Brain microvascular endothelial cell (primary cell): ENCODE data around the gene STAT1.
A peak's percentile ranks its signal among the peaks of the same experiment; 100 is the strongest.

ENCODE experiments used
- DNase-seq: peaks from one replicate; pipeline ENCODE4 v3.0.0-alpha.2; 2020
- H3K27ac ChIP-seq: fragments of 250-450 bp; sonication (Bioruptor Pico); 2 replicates; pipeline ENCODE4 v1.5.1; 2020; ENCODE audit warnings: mild to moderate bottlenecking, moderate library complexity
- H3K27me3 ChIP-seq: fragments of 250-450 bp; sonication (Bioruptor Pico); replicated peaks from 2 replicates; pipeline ENCODE4 v1.5.1; 2020; ENCODE audit warnings: mild to moderate bottlenecking
- H3K36me3 ChIP-seq: fragments of 250-450 bp; sonication (Bioruptor Pico); replicated peaks from 2 replicates; pipeline ENCODE4 v1.5.1; 2020; ENCODE audit warnings: mild to moderate bottlenecking
- H3K4me3 ChIP-seq: 2 replicates; pipeline ENCODE4 v1.5.1; 2011; ENCODE audit warnings: low read depth, mild to moderate bottlenecking, control low read depth, low read length, moderate library complexity
- CTCF ChIP-seq: IDR thresholded peaks from 2 replicates; pipeline ENCODE4 v1.5.1; 2011; ENCODE audit warnings: low read depth, mild to moderate bottlenecking, moderate library complexity, low read length, control low read depth, inconsistent platforms; ENCODE audit errors: missing control alignments
- in situ Hi-C: cut with HindIII; loops from 2 replicates; pipeline ENCODE4 v1.10.0; 2017; ENCODE audit warnings: low sequenced_read_pairs, low pct_ligation_motif_present

The STAT1 gene

GRCh38 chr2:191053256-191053655, 39.3 kb upstream of the STAT1 start:
- no peak for TF ChIP-seq CTCF
- Histone ChIP-seq H3K27ac (no peak overlapping the region), H3K4me3 (no peak overlapping the region), H3K27me3 (no peaks in the 10 kb centered on the region), H3K36me3 (no peaks in the 10 kb centered on the region)
- DNase-seq = no peak
- in situ Hi-C loops = no loop called here

- peak; percentile 36 for TF ChIP-seq CTCF
- Histone ChIP-seq H3K4me3 (no peak overlapping the region), H3K27ac (no peak overlapping the region), H3K36me3 (no peaks in the 10 kb centered on the region), H3K27me3 (no peaks in the 10 kb centered on the region)
- in situ Hi-C loops = no loop called here
- peak; percentile 60 for DNase-seq
Observed at GRCh38 chr2:191051825-191052778, 38.1 kb upstream of the STAT1 start.

- TF ChIP-seq CTCF = no peak
- Histone ChIP-seq H3K36me3 (no peaks in the 10 kb centered on the region), H3K27ac (peak overlapping the region; percentile 96), H3K27me3 (no peaks in the 10 kb centered on the region), H3K4me3 (no peak overlapping the region)
- peak; percentile 49 for DNase-seq
- in situ Hi-C loops = no loop called here
Observed at GRCh38 chr2:191051177-191051576, 37.2 kb upstream of the STAT1 start.

GRCh38 chr2:191050640-191050987, 36.6 kb upstream of the STAT1 start:
- Histone ChIP-seq H3K4me3 (no peak overlapping the region), H3K27ac (peak overlapping the region; percentile 96), H3K36me3 (no peaks in the 10 kb centered on the region), H3K27me3 (no peaks in the 10 kb centered on the region)
- peak; percentile 75 for DNase-seq
- no peak for TF ChIP-seq CTCF
- in situ Hi-C loops = no loop called here

- no peaks in the 10 kb centered on the region for H3K36me3 ChIP-seq
- no peak for TF ChIP-seq CTCF
- in situ Hi-C loops = no loop called here
- peak; percentile 65 for DNase-seq
- no peaks in the 10 kb centered on the region for H3K27me3 ChIP-seq
- peak overlapping the region; percentile 96 for H3K27ac ChIP-seq
- H3K4me3 ChIP-seq = no peak overlapping the region
Observed at GRCh38 chr2:191049728-191050639, 36.0 kb upstream of the STAT1 start.
